PC-3 (cell line): ENCODE data around the gene IGSF23.

Source experiments
- CTCF ChIP-seq: fragments of 300-600 bp; sonication (generic); conservative IDR thresholded peaks from 2 replicates; pipeline ENCODE4 v1.5.1; 2017; ENCODE audit warnings: antibody characterized with exemption, low read depth, mild to moderate bottlenecking, low read length
- EZH2 ChIP-seq: fragments of 300-600 bp; sonication (generic); IDR thresholded peaks from one replicate; pipeline ENCODE4 v1.6.1; 2017; ENCODE audit warnings: antibody characterized with exemption, mild to moderate bottlenecking, low read length; ENCODE audit not compliant: unreplicated experiment
- EZH2phosphoT487 ChIP-seq: fragments of 300-600 bp; sonication (generic); IDR thresholded peaks from 2 replicates; pipeline ENCODE4 v1.6.1; 2018; ENCODE audit warnings: mild to moderate bottlenecking, antibody characterized with exemption, low read length, borderline replicate concordance

GRCh38 chr19:44660081-44660480 is 46.7 kb downstream of the IGSF23 start:
- no peak for TF ChIP-seq CTCF
- TF ChIP-seq EZH2: no peak
- no peak for TF ChIP-seq EZH2phosphoT487
